CD4-positive, alpha-beta memory T cell (primary cell): Measurements from ENCODE around the gene MICU1. TPM values are rescaled to one million over a fixed set of nuclear protein-coding genes. Genes with fewer than 3 reads are reported as not detected.
A peak's percentile ranks its signal among the peaks of the same experiment; 100 is the strongest.
"Not testable (repeated sequence)": the region's sequence is repeated elsewhere in the genome, so short reads cannot be mapped to it uniquely, and the experiment has no call there.

Experiments
- CTCF ChIA-PET: fragments of 350-600 bp; sonication (Branson Sonifier 250); formaldehyde crosslinking; loops from one replicate; lab custom pipeline; 2021; ENCODE audit warnings: inconsistent platforms; ENCODE audit not compliant: partially characterized antibody; lab: Charles Lee
- POLR2A ChIA-PET: fragments of 350-600 bp; sonication (Branson Sonifier 250); formaldehyde crosslinking; loops from one replicate; lab custom pipeline; 2021; ENCODE audit not compliant: partially characterized antibody; lab: Charles Lee
- DNase-seq, 5 donors: peaks; one replicate each; pipeline versions ENCODE4 v3.0.0 to v3.0.0-alpha.2; 2020 to 2022; ENCODE audit warnings: mixed read lengths in 1 of 5
- H3K27ac ChIP-seq: one replicate; pipeline ENCODE4 v1.7.0; 2013; ENCODE audit warnings: low read depth, low read length
- H3K27me3 ChIP-seq: 2 replicates; pipeline ENCODE4 v1.7.0; 2013; ENCODE audit warnings: mild to moderate bottlenecking, low read length, moderate library complexity; ENCODE audit not compliant: insufficient read depth
- H3K36me3 ChIP-seq: 2 replicates; pipeline ENCODE4 v1.7.0; 2013; ENCODE audit warnings: mild to moderate bottlenecking, low read length, moderate library complexity; ENCODE audit not compliant: insufficient read depth
- H3K4me1 ChIP-seq: 2 replicates; pipeline ENCODE4 v1.7.0; 2013; ENCODE audit warnings: mild to moderate bottlenecking, low read length, moderate library complexity; ENCODE audit not compliant: insufficient read depth
- H3K4me3 ChIP-seq, 2 donors: one replicate each; pipeline ENCODE4 v1.7.0; 2013; ENCODE audit warnings: low read length in 2 of 2, mild to moderate bottlenecking in 1 of 2
- H3K9me3 ChIP-seq, 2 donors: one replicate each; pipeline ENCODE4 v1.7.0; 2013; ENCODE audit warnings: low read length in 2 of 2, control low read depth in 1 of 2; ENCODE audit not compliant: control insufficient read depth in 1 of 2
- H3K27ac Mint-ChIP-seq, 7 donors: one replicate each; pipeline ENCODE4 v1.8.0; 2020 to 2021; ENCODE audit warnings: mixed read lengths in 7 of 7, mild to moderate bottlenecking in 6 of 7, inconsistent platforms in 3 of 7, moderate library complexity in 3 of 7
- H3K27me3 Mint-ChIP-seq, 2 donors: one replicate each; pipeline ENCODE4 v1.8.0; 2020 to 2021; ENCODE audit warnings: mixed read lengths in 2 of 2
- H3K36me3 Mint-ChIP-seq, 2 donors: one replicate each; pipeline ENCODE4 v1.8.0; 2020 to 2021; ENCODE audit warnings: mixed read lengths in 2 of 2, inconsistent platforms in 1 of 2, mild to moderate bottlenecking in 1 of 2
- H3K4me1 Mint-ChIP-seq, 4 donors: one replicate each; pipeline ENCODE4 v1.8.0; 2020 to 2021; ENCODE audit warnings: mixed read lengths in 4 of 4, mild to moderate bottlenecking in 1 of 4
- H3K4me3 Mint-ChIP-seq, 8 donors: one replicate each; pipeline ENCODE4 v1.8.0; 2020 to 2021; ENCODE audit warnings: mixed read lengths in 8 of 8, mild to moderate bottlenecking in 7 of 8, moderate library complexity in 6 of 8, inconsistent platforms in 3 of 8
- H3K9me3 Mint-ChIP-seq, 8 donors: one replicate each; pipeline ENCODE4 v1.8.0; 2020 to 2021; ENCODE audit warnings: mixed read lengths in 8 of 8, mild to moderate bottlenecking in 5 of 8, inconsistent platforms in 3 of 8, moderate library complexity in 1 of 8
- intact Hi-C: fragments of 100-400 bp; cut with micrococcal nuclease; formaldehyde crosslinking; loops from one replicate; pipeline ENCODE4 v1.15.1; 2023
- polyA plus RNA-seq, 2 donors: library from polyadenylated mRNA; unstranded; fragments of 300-500 nt; fragmentation: Illumina TruSeq; gene quantifications; one replicate each; pipeline ENCODE4 v1.2.3, GENCODE V29; 2021
- total RNA-seq, 2 experiments: library from RNA; stranded (reverse); gene quantifications; one replicate each; pipeline ENCODE4 v1.2.3, GENCODE V29; 2021

MICU1 gene
- total and polyA plus RNA-seq, 4 experiments from 2014 or later: 24.9 to 30.4 (median 27.1) TPM

DNA sequence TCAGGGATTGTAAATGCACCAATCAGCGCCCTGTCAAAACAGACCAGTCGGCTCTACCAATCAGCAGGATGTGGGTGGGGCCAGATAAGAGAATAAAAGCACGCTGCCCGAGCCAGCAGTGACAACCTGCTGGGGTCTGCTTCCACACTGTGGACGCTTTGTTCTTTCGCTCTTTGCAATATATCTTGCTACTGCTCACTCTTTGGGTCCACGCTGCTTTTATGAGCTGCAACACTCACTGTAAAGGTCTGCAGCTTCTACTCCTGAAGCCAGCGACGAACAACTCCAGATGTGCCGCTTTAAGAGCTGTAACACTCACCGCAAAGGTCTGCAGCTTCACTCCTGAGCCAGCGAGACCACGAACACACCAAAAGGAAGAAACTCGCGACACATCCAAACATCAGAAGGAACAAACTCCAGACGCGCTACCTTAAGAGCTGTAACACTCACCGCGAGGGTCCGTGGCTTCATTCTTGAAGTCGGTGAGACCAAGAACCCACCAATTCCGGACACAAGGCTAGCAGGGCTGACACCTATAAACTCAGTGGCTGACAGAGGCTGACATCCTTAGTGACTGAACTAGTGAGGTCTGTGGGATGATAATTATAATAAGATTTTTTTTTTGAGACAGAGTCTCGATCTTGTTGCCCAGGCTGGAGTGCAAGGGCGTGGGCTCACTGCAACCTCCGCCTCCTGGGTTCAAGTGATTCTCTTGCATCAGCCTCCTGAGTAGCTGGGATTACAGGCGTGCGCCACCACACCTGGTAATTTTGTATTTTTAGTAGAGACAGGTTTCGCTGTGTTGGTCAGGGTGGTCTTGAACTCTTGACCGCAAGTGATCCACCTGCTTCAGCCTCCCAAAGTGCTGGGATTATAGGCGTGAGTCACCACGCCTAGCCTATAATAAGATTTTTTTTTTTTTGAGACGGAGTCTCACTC lies 298.9 kb downstream of the MICU1 start:
- peaks cover 44 to 87% (median 67%) of the 10 kb centered on the region in 4 donors for H3K4me1 Mint-ChIP-seq
- H3K27ac Mint-ChIP-seq: peak overlapping the region; percentile 90 to 99 (median 97)
- H3K27me3 Mint-ChIP-seq, H3K36me3 ChIP-seq, H3K27me3 ChIP-seq, H3K9me3 ChIP-seq, H3K9me3 Mint-ChIP-seq, H3K36me3 Mint-ChIP-seq: not testable (repeated sequence)
- ChIA-PET CTCF (interaction anchor here (0.7 to 5.4 kb wide), 35 partner anchors 9 to 282 kb away, joined by 3 to 60 read pairs (median 5); partner anchors contain the start of genes DDIT4 and SPOCK2), POLR2A (interaction anchor here (0.7 to 8.3 kb wide), 20 partner anchors 8 to 298 kb away, joined by 3 to 89 read pairs (median 4); partner anchors contain the start of genes ANAPC16, ASCC1 and DDIT4)
- H3K4me3 Mint-ChIP-seq: peak overlapping the region; percentile 86 to 98 (median 94)
- peak; percentile 63 to 74 (median 72) for DNase-seq
- Histone ChIP-seq H3K4me3 (peak overlapping the region in 1 of 2 donors; percentile 58), H3K4me1 (peaks cover 86% of the 10 kb centered on the region), H3K27ac (peak overlapping the region; percentile 34)
- intact Hi-C loops: loop anchor here (1.0 to 2.0 kb wide), 5 partner anchors 53 to 278 kb away; partner anchors contain the start of genes ANAPC16 and ASCC1

DNA sequence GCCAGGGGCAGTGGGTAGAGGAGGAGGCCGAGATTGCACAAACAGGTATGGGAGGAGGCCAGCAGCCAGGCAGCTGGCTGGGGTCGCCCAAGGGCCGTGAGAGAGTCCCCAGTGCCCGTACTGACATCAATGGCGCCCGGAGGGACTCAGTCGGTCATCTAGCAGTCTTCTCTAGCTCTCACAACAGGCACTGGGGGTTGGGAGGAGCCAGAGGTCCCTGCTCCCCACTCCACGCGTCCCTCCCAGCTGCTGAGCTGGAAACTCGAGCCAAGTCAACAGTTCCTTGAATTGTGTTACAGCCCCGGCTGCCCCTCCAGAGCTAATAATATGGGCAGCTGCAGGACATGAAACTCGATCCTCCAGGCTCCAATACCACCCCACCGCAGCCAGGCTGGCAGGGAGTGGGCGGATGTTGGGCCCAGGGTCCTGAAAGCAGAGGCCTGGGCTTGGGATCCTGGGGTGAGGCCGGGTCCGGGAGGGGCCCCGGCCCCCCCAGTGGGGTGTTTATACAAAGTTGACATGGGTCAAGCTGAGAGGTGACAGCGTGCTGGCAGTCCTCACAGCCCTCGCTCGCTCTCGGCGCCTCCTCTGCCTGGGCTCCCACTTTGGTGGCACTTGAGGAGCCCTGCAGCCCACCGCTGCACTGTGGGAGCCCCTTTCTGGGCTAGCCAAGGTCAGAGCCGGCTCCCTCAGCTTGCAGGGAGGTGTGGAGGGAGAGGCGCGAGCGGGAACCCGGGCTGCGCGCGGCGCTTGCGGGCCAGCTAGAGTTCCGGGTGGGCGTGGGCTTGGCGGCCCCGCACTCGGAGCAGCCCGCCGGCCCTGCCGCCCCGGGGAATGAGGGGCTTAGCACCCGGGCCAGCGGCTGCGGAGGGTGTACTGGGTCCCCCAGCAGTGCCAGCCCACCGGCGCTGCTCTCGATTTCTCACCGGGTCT lies 300.4 kb downstream of the MICU1 start:
- H3K27ac Mint-ChIP-seq: peak overlapping the region in 1 of 7 donors; percentile 99

DNA sequence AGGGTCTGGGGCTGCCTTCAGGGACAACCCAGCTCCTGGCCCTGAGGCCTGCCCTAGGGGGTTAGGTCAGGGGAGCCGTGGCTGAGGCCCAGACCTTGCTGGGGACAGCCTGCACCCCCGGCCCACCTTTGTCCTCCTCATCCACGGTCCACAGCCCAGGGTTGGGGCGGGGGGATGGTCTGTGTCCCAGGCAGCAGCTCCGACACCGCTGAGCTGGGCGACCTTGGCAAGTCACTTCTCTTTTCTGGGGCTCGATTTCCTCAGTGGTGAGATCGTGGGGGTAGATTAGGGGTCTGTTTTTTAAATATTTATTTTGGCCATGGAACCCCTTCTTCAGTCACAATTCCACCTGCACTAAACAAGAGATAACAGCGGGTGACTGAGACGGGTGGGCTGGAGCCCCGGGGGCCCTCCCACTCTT lies 302.1 kb downstream of the MICU1 start:
- peaks cover 43 to 88% (median 63%) of the 10 kb centered on the region in 4 donors for H3K4me1 Mint-ChIP-seq
- intact Hi-C loops: no loop called here
- H3K4me3 ChIP-seq: no peak overlapping the region
- no peaks in the 10 kb centered on the region for H3K9me3 ChIP-seq
- peaks cover 0 to 3% of the 10 kb centered on the region in 2 donors for H3K36me3 Mint-ChIP-seq
- no peak for DNase-seq
- H3K4me1 ChIP-seq: peaks cover 84% of the 10 kb centered on the region
- no peaks in the 10 kb centered on the region for H3K9me3 Mint-ChIP-seq
- ChIA-PET CTCF (no interaction called here), POLR2A (interaction anchor here (1.0 to 13.9 kb wide), 6 partner anchors 10 to 235 kb away, joined by 3 to 368 read pairs (median 65); partner anchors contain the start of genes DDIT4 and SPOCK2)
- H3K27ac ChIP-seq: no peak overlapping the region
- no peaks in the 10 kb centered on the region for H3K27me3 ChIP-seq
- peak overlapping the region in 4 of 7 donors; percentile 15 to 99 (median 86) for H3K27ac Mint-ChIP-seq
- no peaks in the 10 kb centered on the region for H3K27me3 Mint-ChIP-seq
- no peaks in the 10 kb centered on the region for H3K36me3 ChIP-seq
- peak overlapping the region in 2 of 8 donors; percentile 20 to 68 for H3K4me3 Mint-ChIP-seq

More for the DNA sequence above, 300.4 kb downstream of the MICU1 start:
- not testable (repeated sequence) for H3K36me3 Mint-ChIP-seq, H3K9me3 Mint-ChIP-seq, DNase-seq, H3K36me3 ChIP-seq, H3K9me3 ChIP-seq, H3K4me3 ChIP-seq, H3K27ac ChIP-seq, H3K27me3 ChIP-seq, H3K27me3 Mint-ChIP-seq, H3K4me3 Mint-ChIP-seq
- POLR2A ChIA-PET: interaction anchor here (0.7 to 8.3 kb wide), 8 partner anchors 9 to 241 kb away, joined by 3 to 89 read pairs (median 5); partner anchors contain the start of gene DDIT4
- CTCF ChIA-PET: interaction anchor here (1.3 to 5.4 kb wide), 14 partner anchors 8 to 198 kb away, joined by 3 to 60 read pairs (median 8); partner anchors contain the start of gene DDIT4
- intact Hi-C loops: loop anchor here (1.0 to 2.0 kb wide), 5 partner anchors 51 to 277 kb away; partner anchors contain the start of genes ANAPC16 and ASCC1
- H3K4me1 ChIP-seq: peaks cover 86% of the 10 kb centered on the region
- H3K4me1 Mint-ChIP-seq: peaks cover 44 to 87% (median 66%) of the 10 kb centered on the region in 4 donors

GRCh38 chr10:72323108-72323749 lies 302.6 kb downstream of the MICU1 start:
- Mint-ChIP-seq H3K27ac (peak overlapping the region; percentile 73 to 99 (median 84)), H3K4me1 (peaks cover 45 to 88% (median 64%) of the 10 kb centered on the region in 4 donors), H3K27me3 (no peaks in the 10 kb centered on the region), H3K4me3 (peak overlapping the region in 3 of 8 donors; percentile 34 to 68 (median 46)), H3K36me3 (peaks cover 0 to 3% of the 10 kb centered on the region in 2 donors), H3K9me3 (no peaks in the 10 kb centered on the region)
- H3K27me3 ChIP-seq: no peaks in the 10 kb centered on the region
- no peaks in the 10 kb centered on the region for H3K9me3 ChIP-seq
- no peak for DNase-seq
- H3K36me3 ChIP-seq: no peaks in the 10 kb centered on the region
- POLR2A ChIA-PET: interaction anchor here (1.0 to 13.9 kb wide), 8 partner anchors 10 to 235 kb away, joined by 3 to 368 read pairs (median 26); partner anchors contain the start of genes ANAPC16, ASCC1, DDIT4 and SPOCK2
- peaks cover 84% of the 10 kb centered on the region for H3K4me1 ChIP-seq
- peak overlapping the region; percentile 36 for H3K27ac ChIP-seq
- CTCF ChIA-PET: interaction anchor here (0.6 to 5.7 kb wide), 3 partner anchors 48 to 197 kb away, joined by 3 to 51 read pairs (median 3); partner anchors contain the start of gene DDIT4
- no peak overlapping the region for H3K4me3 ChIP-seq
- intact Hi-C loops: no loop called here

DNA sequence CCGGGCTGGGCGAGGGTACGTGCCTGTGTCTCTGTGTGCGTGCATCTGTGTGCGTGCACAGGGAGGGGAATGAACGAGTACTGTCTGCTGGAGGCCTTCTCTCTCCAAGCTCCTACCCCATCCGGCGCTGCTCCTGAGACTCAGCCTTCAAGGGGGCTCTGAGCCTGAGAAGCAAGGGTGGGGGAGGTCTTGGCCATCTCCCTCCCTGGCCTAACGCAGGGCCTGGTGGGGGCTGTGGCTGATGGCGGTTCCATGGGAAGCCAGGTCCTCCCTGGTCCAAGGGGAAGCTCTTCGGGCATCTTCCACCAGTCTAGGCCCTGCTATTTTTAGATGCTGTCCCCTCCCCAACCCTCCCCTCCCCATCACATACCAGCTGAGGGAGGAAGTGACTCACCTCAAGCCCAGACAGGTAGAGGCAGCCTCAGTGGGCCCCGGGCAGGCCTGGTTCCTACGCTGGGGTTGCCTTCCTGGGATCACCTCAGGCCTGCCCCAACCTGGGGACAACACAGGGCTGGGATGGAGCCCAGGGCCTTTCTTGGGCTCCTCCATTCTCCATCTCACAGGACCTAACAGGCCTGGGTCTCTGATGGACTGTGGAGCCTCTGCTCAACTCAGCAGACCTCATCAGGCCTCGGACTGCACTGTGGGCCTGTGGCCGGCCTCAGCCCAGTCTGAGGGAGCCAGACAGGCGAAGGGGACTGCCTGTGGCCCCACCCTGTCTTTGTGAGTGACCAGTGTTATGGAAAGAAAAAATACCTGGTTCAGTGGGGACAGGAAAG lies 303.4 kb downstream of the MICU1 start:
- no peaks in the 10 kb centered on the region for H3K27me3 Mint-ChIP-seq
- H3K9me3 Mint-ChIP-seq: no peaks in the 10 kb centered on the region
- H3K4me1 Mint-ChIP-seq: peaks cover 43 to 86% (median 62%) of the 10 kb centered on the region in 4 donors
- no peak overlapping the region for H3K4me3 ChIP-seq
- intact Hi-C loops: no loop called here
- DNase-seq: peak in 1 of 5 donors; percentile 87
- CTCF ChIA-PET: interaction anchor here (0.6 to 5.7 kb wide), 8 partner anchors 17 to 274 kb away, joined by 3 to 51 read pairs (median 3); partner anchors contain the start of gene DDIT4
- no peaks in the 10 kb centered on the region for H3K36me3 ChIP-seq
- peak overlapping the region; percentile 84 to 99 (median 92) for H3K27ac Mint-ChIP-seq
- no peaks in the 10 kb centered on the region for H3K9me3 ChIP-seq
- H3K27ac ChIP-seq: peak overlapping the region; percentile 36
- peaks cover 83% of the 10 kb centered on the region for H3K4me1 ChIP-seq
- H3K36me3 Mint-ChIP-seq: peaks cover 0 to 3% of the 10 kb centered on the region in 2 donors
- H3K27me3 ChIP-seq: no peaks in the 10 kb centered on the region
- POLR2A ChIA-PET: interaction anchor here (0.8 to 13.9 kb wide), 7 partner anchors 11 to 234 kb away, joined by 3 to 368 read pairs (median 34); partner anchors contain the start of genes ANAPC16, ASCC1, DDIT4 and SPOCK2
- peak overlapping the region in 6 of 8 donors; percentile 6 to 68 (median 46) for H3K4me3 Mint-ChIP-seq
